ENCODE results near the gene MAPK10. TPM values are rescaled to one million over a fixed set of nuclear protein-coding genes. Genes with fewer than 3 reads are reported as not detected.

MAPK10 gene
- total and polyA plus RNA-seq, 2 of the 8 experiments (the other 6 are each of a cell fraction or from before 2014, with no cell fraction given): 2.5 to 3.1 TPM

- CTCF ChIA-PET (ENCODE audit: partially characterized antibody): no interaction called here
- Histone ChIP-seq H2BK120ac (replicated peaks; ENCODE audit: low read depth, low read length) (no peak overlapping the region), H3K9me3 (ENCODE audit: insufficient read depth in 2 of 2, low read depth in 1 of 2, low read length in 1 of 2) (no peaks in the 10 kb centered on the region), H3K79me1 (ENCODE audit: low read depth, low read length) (no peaks in the 10 kb centered on the region), H2BK15ac (ENCODE audit: low read length) (no peak overlapping the region), H3K4me2 (ENCODE audit: insufficient read depth in 1 of 2, low read depth in 2 of 2, low read length in 2 of 2) (no peak overlapping the region), H3K56ac (replicated peaks; ENCODE audit: insufficient read length, low read depth, low read length) (no peak overlapping the region), H2AK5ac (ENCODE audit: low read depth, low read length) (no peak overlapping the region), H3K4me3 (ENCODE audit: extremely low read depth in 1 of 4, insufficient read depth in 2 of 4, low read depth in 3 of 4, low read length in 4 of 4) (no peak overlapping the region), H3K79me2 (ENCODE audit: control insufficient read depth in 1 of 2, insufficient read depth in 2 of 2, low read length in 2 of 2) (no peaks in the 10 kb centered on the region), H4K8ac (ENCODE audit: extremely low read depth, insufficient read depth, low read length) (no peak overlapping the region), H2BK12ac (ENCODE audit: low read depth, low read length) (no peak overlapping the region), H2BK20ac (ENCODE audit: low read length) (no peak overlapping the region), H3K23ac (ENCODE audit: insufficient read length) (no peak overlapping the region), H3K36me3 (ENCODE audit: control insufficient read depth in 2 of 4, insufficient read depth in 4 of 4, low read length in 3 of 4) (no peaks in the 10 kb centered on the region), H3K14ac (ENCODE audit: insufficient read length) (no peak overlapping the region), H3K4ac (replicated peaks; ENCODE audit: insufficient read length, low read depth, low read length) (no peak overlapping the region), H4K5ac (ENCODE audit: insufficient read length, low read depth, low read length) (no peak overlapping the region), H2AFZ (ENCODE audit: low read length) (no peak overlapping the region), H3K9ac (replicated peaks in 1 of 4; ENCODE audit: extremely low read depth in 1 of 4, low read depth in 3 of 4, low read length in 3 of 4) (no peak overlapping the region), H4K91ac (replicated peaks; ENCODE audit: insufficient read length, low read length) (no peak overlapping the region), H4K20me1 (replicated peaks in 1 of 2; ENCODE audit: control insufficient read depth in 1 of 2, insufficient read depth in 2 of 2, low read length in 2 of 2) (no peaks in the 10 kb centered on the region), H3K4me1 (replicated peaks in 1 of 4; ENCODE audit: control insufficient read depth in 3 of 4, insufficient read depth in 4 of 4, low read length in 3 of 4) (peaks cover 0 to 11% (median 0%) of the 10 kb centered on the region in 4 experiments; a peak in 2 of 7 replicates), H3K27me3 (replicated peaks in 1 of 4; ENCODE audit: control insufficient read depth in 3 of 4, extremely low read depth in 1 of 4, insufficient read depth in 3 of 4, low read length in 3 of 4) (no peaks in the 10 kb centered on the region), H2BK5ac (ENCODE audit: low read depth, low read length) (no peak overlapping the region), H3K18ac (ENCODE audit: extremely low read depth, low read length) (no peak overlapping the region), H3K27ac (ENCODE audit: low read depth, low read length) (no peak overlapping the region), H3K23me2 (ENCODE audit: low read depth, low read length) (no peaks in the 10 kb centered on the region)
- FAIRE-seq: no peak
- no peak for DNase-seq (ENCODE audit: low read depth in 1 of 2, low spot score in 2 of 2)
- TF ChIP-seq TAF1 (IDR thresholded peaks at IDR 0.05; ENCODE audit: low read depth, low read length) (no peak), RBBP5 (IDR thresholded peaks at IDR 0.05; ENCODE audit: borderline replicate concordance, low read depth, low read length) (no peak)
- POLR2A ChIA-PET (ENCODE audit: partially characterized antibody): no interaction called here
- WGBS, 2 experiments (ENCODE audit: extremely low coverage in 1 of 2, insufficient coverage in 1 of 2, insufficient read length in 1 of 2, insufficient replicate concordance in 2 of 2, low coverage in 1 of 2, low lambda C conversion rate in 2 of 2, missing lambda C conversion rate in 1 of 2): 94% methylated on average over 1 of the region's 1 CpG; no CpG with 5 or more reads in 1 of the 2 experiments
Measured at GRCh38 chr4:86313656-86314055, 46.2 kb downstream of the MAPK10 start.
